GM10266 (cell line): ENCODE data around the gene CNDP2.

Experiments
- DNase-seq: peaks from one replicate; pipeline ENCODE4 v3.0.0; 2012; ENCODE audit errors: extremely low spot score
- CTCF ChIP-seq: IDR thresholded peaks from 2 replicates; pipeline ENCODE4 v1.5.1; 2012; ENCODE audit warnings: mild to moderate bottlenecking, low read depth; ENCODE audit not compliant: control insufficient read depth, insufficient read depth; ENCODE audit errors: missing control alignments

Gene CNDP2

GRCh38 chr18:74453642-74454198 lies 42.4 kb upstream of the CNDP2 start:
- no peak for DNase-seq
- no peak for TF ChIP-seq CTCF

- no peak for TF ChIP-seq CTCF
- no peak for DNase-seq
Observed at GRCh38 chr18:74454279-74454751, 41.8 kb upstream of the CNDP2 start.

GRCh38 chr18:74455386-74455785 lies 40.8 kb upstream of the CNDP2 start:
- DNase-seq = no peak
- TF ChIP-seq CTCF = no peak

GRCh38 chr18:74456017-74456348 lies 40.2 kb upstream of the CNDP2 start:
- no peak for TF ChIP-seq CTCF
- DNase-seq = no peak

GRCh38 chr18:74456349-74457042 lies 39.7 kb upstream of the CNDP2 start:
- TF ChIP-seq CTCF = no peak
- no peak for DNase-seq

- no peak for DNase-seq
- no peak for TF ChIP-seq CTCF
Observed at GRCh38 chr18:74457043-74457724, 39.0 kb upstream of the CNDP2 start, which contains the start of gene DIPK1C. DIPK1C (minus strand) TSS chr18:74457308; CDS start chr18:74457259, 49 bp downstream.
